HUES64 (cell line): Measurements from ENCODE around the gene ABHD16A.

Experiments used
- H3K27ac ChIP-seq: 2 replicates; pipeline ENCODE4 v1.7.0; 2013; ENCODE audit warnings: low read depth, low read length, inconsistent platforms
- H3K27me3 ChIP-seq: 2 replicates; pipeline ENCODE4 v1.6.1; 2013; ENCODE audit warnings: mild to moderate bottlenecking, low read length; ENCODE audit not compliant: insufficient read depth
- H3K36me3 ChIP-seq: 2 replicates; pipeline ENCODE4 v1.6.1; 2013; ENCODE audit warnings: mild to moderate bottlenecking, low read length; ENCODE audit not compliant: insufficient read depth
- H3K4me1 ChIP-seq: 2 replicates; pipeline ENCODE4 v1.6.1; 2013; ENCODE audit warnings: mild to moderate bottlenecking, low read length, moderate library complexity; ENCODE audit not compliant: insufficient read depth
- H3K4me3 ChIP-seq: 2 replicates; pipeline ENCODE4 v1.5.1; 2013; ENCODE audit warnings: mild to moderate bottlenecking, low read length, moderate library complexity
- H3K9ac ChIP-seq: 2 replicates; pipeline ENCODE4 v1.6.1; 2013; ENCODE audit warnings: mild to moderate bottlenecking, low read depth, low read length
- H3K9me3 ChIP-seq: 2 replicates; pipeline ENCODE4 v1.6.1; 2013; ENCODE audit warnings: low read depth, low read length; ENCODE audit not compliant: insufficient read depth
- WGBS: fragments of 150-250, 120-280 bp; methylation state at CpG from one replicate; pipeline ENCODE4 v1.1.7; 2013; ENCODE audit warnings: missing lambda C conversion rate; 5-methylcytosine and 5-hydroxymethylcytosine counted together

ABHD16A gene

GRCh38 chr6:31663961-31664789 is 38.9 kb downstream of the ABHD16A start:
- H3K4me3 ChIP-seq, result peak overlapping the region; percentile 96
- H3K36me3 ChIP-seq, result peaks cover 49% of the 10 kb centered on the region
- no peaks in the 10 kb centered on the region for H3K9me3 ChIP-seq
- H3K4me1 ChIP-seq, result peaks cover 19% of the 10 kb centered on the region
- H3K27ac ChIP-seq, result peak overlapping the region; percentile 99
- H3K9ac ChIP-seq, result peak overlapping the region; percentile 96
- H3K27me3 ChIP-seq, result no peaks in the 10 kb centered on the region
- WGBS, result 43% methylated on average over 17 of the region's 17 CpGs

GRCh38 chr6:31663126-31663960 is 39.8 kb downstream of the ABHD16A start:
- WGBS, result 86% methylated on average over 8 of the region's 9 CpGs
- peaks cover 41% of the 10 kb centered on the region for H3K36me3 ChIP-seq
- no peak overlapping the region; the same call in 1 of the 2 replicates for H3K9ac ChIP-seq
- no peaks in the 10 kb centered on the region for H3K27me3 ChIP-seq
- no peaks in the 10 kb centered on the region for H3K9me3 ChIP-seq
- peaks cover 19% of the 10 kb centered on the region for H3K4me1 ChIP-seq
- peak overlapping the region; percentile 20 for H3K27ac ChIP-seq
- peak overlapping the region; percentile 96 for H3K4me3 ChIP-seq

DNA sequence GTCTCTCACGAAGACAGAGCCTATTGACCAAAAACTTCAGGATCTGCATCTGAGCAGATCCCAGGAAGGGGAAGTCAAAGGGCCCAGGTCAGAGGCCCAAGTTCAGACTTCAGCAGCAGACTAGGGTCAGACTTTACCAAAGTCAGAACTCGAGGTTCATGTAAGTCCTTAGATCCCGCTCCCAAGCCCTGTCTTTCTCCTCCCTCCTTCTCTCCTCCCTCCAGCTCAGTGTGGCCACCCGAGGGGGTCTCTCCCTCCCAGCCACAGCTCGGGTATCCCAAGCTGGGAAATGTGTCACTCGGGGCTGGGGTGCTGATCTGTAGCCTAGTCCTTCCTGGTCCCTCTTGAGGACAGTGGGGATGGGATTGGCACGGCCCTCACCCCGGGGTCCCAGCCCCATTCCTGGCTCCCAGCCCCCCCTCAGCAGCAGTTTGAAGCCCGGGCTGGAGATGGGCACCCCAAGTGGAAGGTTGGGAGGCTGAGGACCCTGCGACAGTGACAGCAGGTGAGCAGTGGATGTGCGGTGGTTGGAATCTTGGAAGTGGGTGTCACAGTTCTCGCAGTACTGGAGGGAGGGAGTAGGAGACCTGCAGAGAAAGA is 40.9 kb downstream of the ABHD16A start:
- 96% methylated on average over 12 of the region's 12 CpGs for WGBS
- Histone ChIP-seq H3K9ac (no peak overlapping the region), H3K4me3 (no peak overlapping the region), H3K9me3 (no peaks in the 10 kb centered on the region), H3K36me3 (peaks cover 40% of the 10 kb centered on the region), H3K4me1 (peaks cover 19% of the 10 kb centered on the region), H3K27ac (no peak overlapping the region), H3K27me3 (no peaks in the 10 kb centered on the region)

- Histone ChIP-seq H3K4me3 (peak overlapping the region; percentile 83), H3K9ac (peak overlapping the region; percentile 91; the same call in 1 of the 2 replicates), H3K4me1 (peaks cover 19% of the 10 kb centered on the region), H3K9me3 (no peaks in the 10 kb centered on the region), H3K27ac (peak overlapping the region; percentile 81), H3K36me3 (peaks cover 38% of the 10 kb centered on the region), H3K27me3 (no peaks in the 10 kb centered on the region)
- 91% methylated on average over 12 of the region's 12 CpGs for WGBS
Observed at GRCh38 chr6:31661262-31662123, 41.6 kb downstream of the ABHD16A start.

DNA sequence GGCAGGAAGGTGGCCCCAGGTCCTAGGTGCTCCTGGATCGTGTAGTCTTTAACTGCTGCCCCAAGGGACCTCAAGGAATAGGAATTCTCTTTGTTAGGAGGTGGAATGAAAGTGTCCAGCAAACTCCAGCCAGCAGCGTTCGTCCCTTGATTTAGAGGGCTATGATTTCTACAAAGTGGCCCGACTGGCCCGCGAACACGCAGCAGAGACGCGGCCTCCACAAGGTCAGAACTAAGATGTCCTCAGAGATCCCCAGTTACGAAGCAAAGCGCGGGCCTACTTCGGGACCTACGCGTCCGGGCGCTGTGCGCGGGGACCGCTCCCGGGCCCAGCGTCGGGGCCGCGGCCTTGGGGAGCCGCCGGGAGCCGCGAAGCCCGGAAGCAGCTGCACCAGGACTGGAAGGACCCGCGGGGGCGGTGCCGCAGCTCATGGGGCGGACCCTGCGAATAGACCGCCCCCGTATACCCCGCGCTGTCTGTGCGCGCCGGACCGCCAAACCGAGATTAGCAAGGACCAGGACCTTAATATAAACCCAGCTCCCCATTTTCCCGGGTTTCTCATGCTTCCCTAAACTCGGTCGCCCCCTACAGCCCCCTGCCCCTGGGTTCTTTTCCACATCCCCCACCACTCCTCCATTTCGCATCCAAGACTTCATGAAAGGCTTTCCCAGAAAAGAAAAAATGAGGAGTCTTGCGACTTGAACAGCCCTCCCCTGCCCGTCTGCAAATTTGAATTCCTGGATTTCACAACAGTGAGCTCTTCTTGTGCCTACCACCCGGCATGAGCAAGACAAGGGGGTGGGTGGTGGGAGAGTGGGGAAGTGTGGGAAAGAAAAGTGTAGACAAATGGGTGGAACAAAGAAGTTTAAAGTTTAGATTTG is 42.5 kb downstream of the ABHD16A start, which contains the start of gene C6orf47:
Gene C6orf47, minus strand, starts transcription at position 398 of the 881 bp plus-strand sequence. CDS start 831 bp downstream, outside the sequence.
- Histone ChIP-seq H3K9me3 (no peaks in the 10 kb centered on the region), H3K4me3 (peak within 1 kb of the TSS; percentile 83), H3K4me1 (peaks cover 19% of the 10 kb centered on the region), H3K27ac (peak within 1 kb of the TSS; percentile 88), H3K36me3 (peaks cover 38% of the 10 kb centered on the region), H3K27me3 (no peaks in the 10 kb centered on the region), H3K9ac (peak within 1 kb of the TSS; percentile 91)
- WGBS, result 1% methylated on average over 52 of the region's 52 CpGs

DNA sequence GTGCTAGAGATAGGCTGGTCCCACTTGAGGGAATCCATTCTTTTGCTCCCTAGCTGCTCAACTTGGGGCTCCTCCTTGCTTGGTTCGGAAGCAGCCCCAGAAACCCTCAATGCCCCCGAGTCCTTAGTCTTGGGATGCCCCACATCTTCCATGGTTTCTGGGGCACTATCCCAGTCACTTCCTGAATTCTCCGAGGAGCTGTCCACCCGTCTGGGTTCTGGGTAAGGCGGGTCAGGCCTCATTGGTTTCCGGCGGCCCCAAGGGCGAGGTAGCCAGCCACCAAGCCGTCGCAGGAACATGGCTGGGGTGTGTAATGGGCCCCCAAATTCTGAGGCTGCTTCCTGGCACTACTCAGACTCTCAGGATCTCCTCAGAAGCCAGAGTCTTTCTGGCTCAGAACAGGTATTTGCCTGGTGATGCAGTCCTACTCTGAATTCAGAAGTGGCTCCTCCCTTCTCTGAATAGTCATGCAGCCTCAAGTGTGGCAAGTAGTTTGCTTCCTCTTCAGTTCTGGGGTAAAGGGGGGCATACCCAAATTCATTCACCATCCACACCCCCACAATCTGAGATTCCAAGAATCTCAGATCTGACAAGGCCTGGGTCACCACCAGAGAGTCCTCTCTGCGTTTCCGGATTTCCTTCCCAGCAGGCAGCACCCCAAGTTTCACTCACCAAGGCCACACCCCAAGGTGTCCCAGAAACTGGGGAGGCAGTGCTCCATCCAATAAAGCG is 43.3 kb downstream of the ABHD16A start:
- no peaks in the 10 kb centered on the region for H3K9me3 ChIP-seq
- H3K9ac ChIP-seq, result peak overlapping the region; percentile 91
- no peaks in the 10 kb centered on the region for H3K27me3 ChIP-seq
- H3K27ac ChIP-seq, result peak overlapping the region; percentile 88
- H3K36me3 ChIP-seq, result peaks cover 38% of the 10 kb centered on the region
- peaks cover 19% of the 10 kb centered on the region for H3K4me1 ChIP-seq
- WGBS, result 49% methylated on average over 13 of the region's 13 CpGs
- peak overlapping the region; percentile 83 for H3K4me3 ChIP-seq

GRCh38 chr6:31658983-31659648 is 44.0 kb downstream of the ABHD16A start:
- Histone ChIP-seq H3K27me3 (no peaks in the 10 kb centered on the region), H3K27ac (no peak overlapping the region), H3K4me1 (peaks cover 17% of the 10 kb centered on the region), H3K9ac (peak overlapping the region; percentile 91; the same call in 1 of the 2 replicates), H3K9me3 (no peaks in the 10 kb centered on the region), H3K4me3 (peak overlapping the region; percentile 83), H3K36me3 (peaks cover 38% of the 10 kb centered on the region)
- WGBS, result 94% methylated on average over 13 of the region's 13 CpGs

GRCh38 chr6:31658158-31658688 is 44.9 kb downstream of the ABHD16A start:
- Histone ChIP-seq H3K4me3 (no peak overlapping the region), H3K9ac (no peak overlapping the region)

More at GRCh38 chr6:31658158-31658688, 44.9 kb downstream of the ABHD16A start:
- H3K36me3 ChIP-seq, result peaks cover 29% of the 10 kb centered on the region
- 89% methylated on average over 4 of the region's 4 CpGs for WGBS
- H3K9me3 ChIP-seq, result no peaks in the 10 kb centered on the region
- no peaks in the 10 kb centered on the region for H3K27me3 ChIP-seq
- peaks cover 9% of the 10 kb centered on the region for H3K4me1 ChIP-seq
- no peak overlapping the region for H3K27ac ChIP-seq
